Measurements from ENCODE around the gene LYPD5. TPM values are rescaled to one million over a fixed set of nuclear protein-coding genes. Genes with fewer than 3 reads are reported as not detected.
A peak's percentile ranks its signal among the peaks of the same experiment; 100 is the strongest.

LYPD5 gene
- total RNA-seq, 1 donor from 2014 or later, result not detected

GRCh38 chr19:43754503-43755255 is 47.6 kb downstream of the LYPD5 start, which contains the start of gene SMG9:
SMG9 (minus strand) TSS chr19:43754962; CDS start chr19:43750741, 4,221 bp downstream.
- peak within 1 kb of the TSS; percentile 85 for H2AFZ ChIP-seq (ENCODE audit: low read depth, low read length)
- peaks cover 4% of the 10 kb centered on the region for H4K20me1 ChIP-seq (ENCODE audit: insufficient read depth, low read length)
- H3K4me1 ChIP-seq (ENCODE audit: insufficient read depth, low read length), result peaks cover 59% of the 10 kb centered on the region
- H3K4me2 ChIP-seq (ENCODE audit: low read length), result peak within 1 kb of the TSS; percentile 99
- peak; percentile 86 for DNase-seq (ENCODE audit: low read depth)
- H3K27me3 Mint-ChIP-seq (ENCODE audit: low read depth, unreplicated experiment), result no peaks in the 10 kb centered on the region
- no peaks in the 10 kb centered on the region for H3K9me3 ChIP-seq (ENCODE audit: insufficient read depth, low read depth, low read length)
- peaks cover 13% of the 10 kb centered on the region for H3K36me3 ChIP-seq (ENCODE audit: insufficient read depth, low read length)
- peaks cover 44% of the 10 kb centered on the region for H3K4me1 Mint-ChIP-seq (ENCODE audit: low read depth, unreplicated experiment)
- TF ChIP-seq, protein P1, sequence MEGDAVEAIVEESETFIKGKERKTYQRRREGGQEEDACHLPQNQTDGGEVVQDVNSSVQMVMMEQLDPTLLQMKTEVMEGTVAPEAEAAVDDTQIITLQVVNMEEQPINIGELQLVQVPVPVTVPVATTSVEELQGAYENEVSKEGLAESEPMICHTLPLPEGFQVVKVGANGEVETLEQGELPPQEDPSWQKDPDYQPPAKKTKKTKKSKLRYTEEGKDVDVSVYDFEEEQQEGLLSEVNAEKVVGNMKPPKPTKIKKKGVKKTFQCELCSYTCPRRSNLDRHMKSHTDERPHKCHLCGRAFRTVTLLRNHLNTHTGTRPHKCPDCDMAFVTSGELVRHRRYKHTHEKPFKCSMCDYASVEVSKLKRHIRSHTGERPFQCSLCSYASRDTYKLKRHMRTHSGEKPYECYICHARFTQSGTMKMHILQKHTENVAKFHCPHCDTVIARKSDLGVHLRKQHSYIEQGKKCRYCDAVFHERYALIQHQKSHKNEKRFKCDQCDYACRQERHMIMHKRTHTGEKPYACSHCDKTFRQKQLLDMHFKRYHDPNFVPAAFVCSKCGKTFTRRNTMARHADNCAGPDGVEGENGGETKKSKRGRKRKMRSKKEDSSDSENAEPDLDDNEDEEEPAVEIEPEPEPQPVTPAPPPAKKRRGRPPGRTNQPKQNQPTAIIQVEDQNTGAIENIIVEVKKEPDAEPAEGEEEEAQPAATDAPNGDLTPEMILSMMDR (IDR thresholded peaks at IDR 0.05; ENCODE audit: insufficient read depth, low read depth, low read length), result no peak
- no peak for TF ChIP-seq EZH2 (IDR thresholded peaks at IDR 0.05; ENCODE audit: insufficient read depth, low read length)
- H3K9ac ChIP-seq (ENCODE audit: low read length), result peak within 1 kb of the TSS; percentile 93
- peak within 1 kb of the TSS; percentile 99 for H3K27ac Mint-ChIP-seq (ENCODE audit: unreplicated experiment)
- H3K27ac ChIP-seq (ENCODE audit: low read depth, low read length), result peak within 1 kb of the TSS; percentile 99
- no peaks in the 10 kb centered on the region for H3K27me3 ChIP-seq (ENCODE audit: insufficient read depth, low read length)
- no peaks in the 10 kb centered on the region for H3K9me3 Mint-ChIP-seq (ENCODE audit: unreplicated experiment)
- H3K36me3 Mint-ChIP-seq (ENCODE audit: low read depth, unreplicated experiment), result peaks cover 8% of the 10 kb centered on the region
- H3K4me3 ChIP-seq (ENCODE audit: insufficient read depth, low read depth, low read length), result peak within 1 kb of the TSS; percentile 79
- FAIRE-seq, result no peak
- peak within 1 kb of the TSS; percentile 97 for H3K4me3 Mint-ChIP-seq (ENCODE audit: unreplicated experiment)
- peaks cover 37% of the 10 kb centered on the region for H3K79me2 ChIP-seq (ENCODE audit: insufficient read depth, low read length)

DNA sequence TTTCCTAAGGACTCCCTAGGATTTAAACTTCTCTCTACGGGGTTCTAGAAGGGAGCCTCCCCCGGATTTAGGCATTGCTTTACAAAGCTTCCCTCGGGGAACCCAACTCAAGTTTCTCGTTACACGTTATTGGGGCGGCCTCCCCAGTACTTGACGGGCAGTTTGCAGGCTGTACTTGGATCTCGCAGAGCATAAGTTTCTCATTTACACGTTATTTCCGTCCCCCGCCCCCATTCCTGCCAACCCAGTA is 48.1 kb downstream of the LYPD5 start:
- Mint-ChIP-seq H3K9me3 (ENCODE audit: unreplicated experiment) (no peaks in the 10 kb centered on the region), H3K27me3 (ENCODE audit: low read depth, unreplicated experiment) (no peaks in the 10 kb centered on the region), H3K27ac (ENCODE audit: unreplicated experiment) (peak overlapping the region; percentile 99), H3K36me3 (ENCODE audit: low read depth, unreplicated experiment) (peaks cover 9% of the 10 kb centered on the region), H3K4me1 (ENCODE audit: low read depth, unreplicated experiment) (peaks cover 40% of the 10 kb centered on the region), H3K4me3 (ENCODE audit: unreplicated experiment) (peak overlapping the region; percentile 97)
- H3K4me3 ChIP-seq (ENCODE audit: insufficient read depth, low read depth, low read length), result peak overlapping the region; percentile 79
- DNase-seq (ENCODE audit: low read depth) (no peak), FAIRE-seq (no peak)
- peaks cover 40% of the 10 kb centered on the region for H3K79me2 ChIP-seq (ENCODE audit: insufficient read depth, low read length)
- H2AFZ ChIP-seq (ENCODE audit: low read depth, low read length), result no peak overlapping the region
- H3K9me3 ChIP-seq (ENCODE audit: insufficient read depth, low read depth, low read length), result no peaks in the 10 kb centered on the region
- H3K4me1 ChIP-seq (ENCODE audit: insufficient read depth, low read length), result peaks cover 54% of the 10 kb centered on the region
- peaks cover 18% of the 10 kb centered on the region for H3K36me3 ChIP-seq (ENCODE audit: insufficient read depth, low read length)
- peak overlapping the region; percentile 93 for H3K9ac ChIP-seq (ENCODE audit: low read length)
- peaks cover 4% of the 10 kb centered on the region for H4K20me1 ChIP-seq (ENCODE audit: insufficient read depth, low read length)
- H3K4me2 ChIP-seq (ENCODE audit: low read length), result peak overlapping the region; percentile 99
- TF ChIP-seq EZH2 (IDR thresholded peaks at IDR 0.05; ENCODE audit: insufficient read depth, low read length), result no peak
- TF ChIP-seq, protein P1 (IDR thresholded peaks at IDR 0.05; ENCODE audit: insufficient read depth, low read depth, low read length), result no peak
- H3K27ac ChIP-seq (ENCODE audit: low read depth, low read length), result peak overlapping the region; percentile 99
- H3K27me3 ChIP-seq (ENCODE audit: insufficient read depth, low read length), result no peaks in the 10 kb centered on the region

GRCh38 chr19:43752287-43752875 is 49.9 kb downstream of the LYPD5 start:
- H3K27me3 ChIP-seq (ENCODE audit: insufficient read depth, low read length), result no peaks in the 10 kb centered on the region
- DNase-seq (ENCODE audit: low read depth) (no peak), FAIRE-seq (no peak)
- peak overlapping the region; percentile 99 for H3K4me2 ChIP-seq (ENCODE audit: low read length)
- TF ChIP-seq, protein P1 (IDR thresholded peaks at IDR 0.05; ENCODE audit: insufficient read depth, low read depth, low read length), result no peak
- H2AFZ ChIP-seq (ENCODE audit: low read depth, low read length), result no peak overlapping the region
- H3K36me3 ChIP-seq (ENCODE audit: insufficient read depth, low read length), result peaks cover 25% of the 10 kb centered on the region
- no peaks in the 10 kb centered on the region for H3K9me3 ChIP-seq (ENCODE audit: insufficient read depth, low read depth, low read length)
- H3K4me3 ChIP-seq (ENCODE audit: insufficient read depth, low read depth, low read length), result peak overlapping the region; percentile 26
- H3K4me3 Mint-ChIP-seq (ENCODE audit: unreplicated experiment), result peak overlapping the region; percentile 80
- peaks cover 4% of the 10 kb centered on the region for H4K20me1 ChIP-seq (ENCODE audit: insufficient read depth, low read length)
- peak overlapping the region; percentile 84 for H3K27ac Mint-ChIP-seq (ENCODE audit: unreplicated experiment)
- peaks cover 20% of the 10 kb centered on the region for H3K36me3 Mint-ChIP-seq (ENCODE audit: low read depth, unreplicated experiment)
- peaks cover 47% of the 10 kb centered on the region for H3K4me1 ChIP-seq (ENCODE audit: insufficient read depth, low read length)
- H3K9me3 Mint-ChIP-seq (ENCODE audit: unreplicated experiment), result no peaks in the 10 kb centered on the region
- H3K27ac ChIP-seq (ENCODE audit: low read depth, low read length), result peak overlapping the region; percentile 99
- peak overlapping the region; percentile 63 for H3K9ac ChIP-seq (ENCODE audit: low read length)
- peaks cover 42% of the 10 kb centered on the region for H3K79me2 ChIP-seq (ENCODE audit: insufficient read depth, low read length)
- H3K4me1 Mint-ChIP-seq (ENCODE audit: low read depth, unreplicated experiment), result peaks cover 29% of the 10 kb centered on the region
- no peaks in the 10 kb centered on the region for H3K27me3 Mint-ChIP-seq (ENCODE audit: low read depth, unreplicated experiment)

All from astrocyte (in vitro differentiated cells and primary cell).